Neuronal stem cell (in vitro differentiated cells): ENCODE measurements around the gene PTPRG.

ENCODE experiments used
- DNase-seq: peaks from one replicate; pipeline ENCODE4 v3.0.0-alpha.2; 2013; ENCODE audit warnings: low spot score
- H2AFZ ChIP-seq: one replicate; pipeline ENCODE4 v1.6.1; 2013; ENCODE audit warnings: mild to moderate bottlenecking, low read length, inconsistent platforms
- H2AK5ac ChIP-seq: 2 replicates; pipeline ENCODE4 v1.6.1; 2013; ENCODE audit warnings: low read depth, mild to moderate bottlenecking, inconsistent platforms, low read length, moderate library complexity, mixed read lengths
- H2BK120ac ChIP-seq: 2 replicates; pipeline ENCODE4 v1.6.1; 2013; ENCODE audit warnings: low read depth, mild to moderate bottlenecking, inconsistent platforms, low read length, moderate library complexity, mixed read lengths
- H2BK12ac ChIP-seq: one replicate; pipeline ENCODE4 v1.6.1; 2013; ENCODE audit warnings: low read length, inconsistent platforms
- H2BK15ac ChIP-seq: 2 replicates; pipeline ENCODE4 v1.6.1; 2013; ENCODE audit warnings: mild to moderate bottlenecking, low read length, inconsistent platforms, mixed read lengths
- H2BK5ac ChIP-seq: one replicate; pipeline ENCODE4 v1.6.1; 2013; ENCODE audit warnings: inconsistent platforms, mild to moderate bottlenecking, low read length, moderate library complexity
- H3K14ac ChIP-seq: one replicate; pipeline ENCODE4 v1.6.1; 2013; ENCODE audit warnings: low read length, inconsistent platforms
- H3K18ac ChIP-seq: 2 replicates; pipeline ENCODE4 v1.6.1; 2013; ENCODE audit warnings: low read length, inconsistent platforms
- H3K23ac ChIP-seq: 2 replicates; pipeline ENCODE4 v1.6.1; 2013; ENCODE audit warnings: low read depth, mild to moderate bottlenecking, mixed read lengths, low read length, inconsistent platforms; ENCODE audit not compliant: poor library complexity
- H3K27ac ChIP-seq: replicated peaks from 3 replicates; pipeline ENCODE4 v1.5.1; 2013; ENCODE audit warnings: low read length, inconsistent platforms
- H3K27me3 ChIP-seq, 3 experiments: 2 replicates each; pipeline ENCODE4 v1.6.1; 2013; ENCODE audit warnings: low read length in 3 of 3, mild to moderate bottlenecking in 2 of 3, inconsistent platforms in 1 of 3, low read depth in 1 of 3, mixed read lengths in 1 of 3, moderate library complexity in 1 of 3; ENCODE audit not compliant: control insufficient read depth in 3 of 3, insufficient read depth in 3 of 3
- H3K36me3 ChIP-seq, 2 donors: replicated peaks in 1 of 2; 2 replicates each; pipeline ENCODE4 v1.6.1; 2013; ENCODE audit warnings: low read length in 2 of 2; ENCODE audit not compliant: control insufficient read depth in 2 of 2, insufficient read depth in 2 of 2
- H3K4ac ChIP-seq: 2 replicates; pipeline ENCODE4 v1.6.1; 2013; ENCODE audit warnings: inconsistent platforms, mild to moderate bottlenecking, low read length, moderate library complexity
- H3K4me1 ChIP-seq, 2 donors: 1 replicate in 1 of 2; 2 replicates in 1 of 2; pipeline ENCODE4 v1.6.1; 2013; ENCODE audit warnings: low read length in 2 of 2, low read depth in 1 of 2; ENCODE audit not compliant: control insufficient read depth in 2 of 2, insufficient read depth in 1 of 2
- H3K4me2 ChIP-seq: one replicate; pipeline ENCODE4 v1.6.1; 2013; ENCODE audit warnings: mild to moderate bottlenecking, low read length, inconsistent platforms; ENCODE audit not compliant: insufficient read depth, poor library complexity, severe bottlenecking
- H3K4me3 ChIP-seq, 2 donors: 2 replicates each; pipeline ENCODE4 v1.5.1; 2013; ENCODE audit warnings: low read length in 2 of 2, mild to moderate bottlenecking in 2 of 2, inconsistent platforms in 1 of 2, moderate library complexity in 1 of 2
- H3K79me1 ChIP-seq: one replicate; pipeline ENCODE4 v1.6.1; 2013; ENCODE audit warnings: low read depth, mild to moderate bottlenecking, inconsistent platforms, low read length, moderate library complexity
- H3K9ac ChIP-seq: one replicate; pipeline ENCODE4 v1.6.1; 2013; ENCODE audit warnings: mild to moderate bottlenecking, low read depth, low read length, inconsistent platforms; ENCODE audit not compliant: poor library complexity
- H3K9me3 ChIP-seq, 2 donors: replicated peaks in 1 of 2; 2 replicates each; pipeline versions ENCODE3 to v1.6.1; 2013; ENCODE audit warnings: low read length in 2 of 2, mild to moderate bottlenecking in 2 of 2, inconsistent platforms in 1 of 2, low read depth in 1 of 2, mixed read lengths in 1 of 2, moderate library complexity in 1 of 2; ENCODE audit not compliant: control insufficient read depth in 2 of 2, insufficient read depth in 1 of 2
- H4K8ac ChIP-seq: one replicate; pipeline ENCODE4 v1.6.1; 2013; ENCODE audit warnings: low read depth, mild to moderate bottlenecking, inconsistent platforms, low read length, moderate library complexity
- H4K91ac ChIP-seq: one replicate; pipeline ENCODE4 v1.6.1; 2013; ENCODE audit warnings: low read length, low read depth, mild to moderate bottlenecking, inconsistent platforms; ENCODE audit not compliant: poor library complexity
- WGBS, 2 donors: extraction: QIAGEN DNeasy Blood & Tissue Kit; methylation state at CpG; one replicate each; pipeline ENCODE4 v1.1.7; 2013; ENCODE audit warnings: missing lambda C conversion rate in 2 of 2, mixed read lengths in 1 of 2; ENCODE audit not compliant: insufficient read length in 2 of 2, insufficient replicate concordance in 1 of 2; ENCODE audit errors: extremely low coverage in 2 of 2; 5-methylcytosine and 5-hydroxymethylcytosine counted together

Gene PTPRG

DNA sequence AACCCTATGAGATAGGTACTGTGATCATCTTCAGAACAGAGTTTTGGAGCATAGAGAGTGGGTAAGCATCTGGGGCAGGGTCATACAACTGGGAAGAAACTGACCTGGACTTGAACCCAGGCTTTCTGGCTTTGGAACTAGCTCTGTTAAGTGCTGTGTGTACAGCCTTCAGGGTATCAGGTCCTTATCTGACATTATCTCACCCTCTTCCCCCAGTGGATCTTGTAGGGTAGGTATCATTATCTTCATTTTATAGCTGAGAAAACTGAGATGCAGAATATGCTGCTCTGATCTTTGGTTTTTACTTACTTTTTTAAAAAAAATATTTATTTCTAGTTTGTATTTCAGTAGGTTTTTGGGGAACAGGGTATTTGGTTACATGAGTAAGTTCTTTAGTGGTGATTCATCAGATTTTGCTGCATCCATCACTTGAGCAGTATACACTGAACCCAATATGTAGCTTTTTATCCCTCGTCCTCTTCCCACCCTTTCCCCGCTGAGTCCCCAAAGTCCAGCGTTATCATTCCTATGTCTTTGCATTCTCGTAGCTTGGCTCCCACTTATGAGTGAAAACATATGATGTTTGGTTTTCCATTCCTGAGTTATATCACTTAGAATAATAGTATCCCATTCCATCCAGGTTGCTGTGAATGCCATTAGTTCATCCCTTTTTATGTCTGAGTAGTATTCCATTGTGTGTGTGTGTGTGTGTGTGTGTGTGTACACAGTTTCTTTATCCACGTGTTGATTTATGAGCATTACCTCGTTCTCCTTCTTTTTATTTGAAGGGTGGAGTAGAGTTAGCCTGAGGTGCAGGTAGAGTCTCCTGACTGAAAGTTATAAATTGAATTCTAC lies 271.2 kb downstream of the PTPRG start:
- Histone ChIP-seq H3K9me3 (no peaks in the 10 kb centered on the region), H3K27ac (no peak overlapping the region), H3K27me3 (no peaks in the 10 kb centered on the region), H2BK12ac (no peak overlapping the region), H2BK15ac (no peak overlapping the region), H3K23ac (no peak overlapping the region), H3K4me3 (no peak overlapping the region), H3K4me2 (no peak overlapping the region), H3K9ac (no peak overlapping the region), H2AFZ (no peak overlapping the region), H3K4me1 (peaks cover 0 to 6% of the 10 kb centered on the region in 2 donors), H3K14ac (no peak overlapping the region), H4K91ac (no peak overlapping the region), H2BK5ac (no peak overlapping the region), H4K8ac (no peak overlapping the region), H3K18ac (no peak overlapping the region), H3K4ac (no peak overlapping the region), H2AK5ac (no peak overlapping the region), H3K79me1 (no peaks in the 10 kb centered on the region), H2BK120ac (no peak overlapping the region), H3K36me3 (no peaks in the 10 kb centered on the region)
- WGBS, 2 donors, result no CpG with 5 or more reads among the region's 6 CpGs
- DNase-seq, result no peak

- no peak overlapping the region for H3K14ac ChIP-seq
- no peaks in the 10 kb centered on the region for H3K36me3 ChIP-seq
- H2AK5ac ChIP-seq, result no peak overlapping the region
- no peak overlapping the region for H4K8ac ChIP-seq
- no peak overlapping the region for H2BK5ac ChIP-seq
- H2BK15ac ChIP-seq, result no peak overlapping the region
- H3K4me2 ChIP-seq, result no peak overlapping the region
- H4K91ac ChIP-seq, result no peak overlapping the region
- no peaks in the 10 kb centered on the region for H3K27me3 ChIP-seq
- no peak overlapping the region for H3K9ac ChIP-seq
- no peaks in the 10 kb centered on the region for H3K79me1 ChIP-seq
- H3K4me3 ChIP-seq, result no peak overlapping the region
- H2BK12ac ChIP-seq, result no peak overlapping the region
- H2AFZ ChIP-seq, result no peak overlapping the region
- no peak overlapping the region for H3K18ac ChIP-seq
- H3K23ac ChIP-seq, result no peak overlapping the region
- H2BK120ac ChIP-seq, result no peak overlapping the region
- H3K4me1 ChIP-seq, result peaks cover 3 to 4% of the 10 kb centered on the region in 2 donors
- DNase-seq, result no peak
- no CpG with 5 or more reads among the region's 2 CpGs for WGBS, 2 donors
- H3K4ac ChIP-seq, result no peak overlapping the region
- no peaks in the 10 kb centered on the region for H3K9me3 ChIP-seq
- H3K27ac ChIP-seq, result no peak overlapping the region
These were observed 277.9 kb downstream of the PTPRG start for GRCh38 chr3:61839256-61839655.

GRCh38 chr3:61841111-61841845 lies 279.9 kb downstream of the PTPRG start:
- H4K8ac ChIP-seq, result no peak overlapping the region
- no peaks in the 10 kb centered on the region for H3K36me3 ChIP-seq
- no peaks in the 10 kb centered on the region for H3K9me3 ChIP-seq
- H3K4me1 ChIP-seq, result peaks cover 2 to 3% of the 10 kb centered on the region in 2 donors
- H2BK5ac ChIP-seq, result no peak overlapping the region
- H2BK120ac ChIP-seq, result no peak overlapping the region
- H3K4me2 ChIP-seq, result no peak overlapping the region
- H3K79me1 ChIP-seq, result no peaks in the 10 kb centered on the region
- no peak overlapping the region for H2BK12ac ChIP-seq
- no peak overlapping the region for H3K18ac ChIP-seq
- H3K4ac ChIP-seq, result no peak overlapping the region
- WGBS, 2 donors, result no CpG with 5 or more reads among the region's 10 CpGs
- H3K27ac ChIP-seq, result no peak overlapping the region
- DNase-seq, result no peak
- H3K23ac ChIP-seq, result no peak overlapping the region
- H2AK5ac ChIP-seq, result no peak overlapping the region
- no peak overlapping the region for H2AFZ ChIP-seq
- no peaks in the 10 kb centered on the region for H3K27me3 ChIP-seq
- H3K9ac ChIP-seq, result no peak overlapping the region
- no peak overlapping the region for H3K14ac ChIP-seq
- no peak overlapping the region for H3K4me3 ChIP-seq
- H2BK15ac ChIP-seq, result no peak overlapping the region
- no peak overlapping the region for H4K91ac ChIP-seq

DNA sequence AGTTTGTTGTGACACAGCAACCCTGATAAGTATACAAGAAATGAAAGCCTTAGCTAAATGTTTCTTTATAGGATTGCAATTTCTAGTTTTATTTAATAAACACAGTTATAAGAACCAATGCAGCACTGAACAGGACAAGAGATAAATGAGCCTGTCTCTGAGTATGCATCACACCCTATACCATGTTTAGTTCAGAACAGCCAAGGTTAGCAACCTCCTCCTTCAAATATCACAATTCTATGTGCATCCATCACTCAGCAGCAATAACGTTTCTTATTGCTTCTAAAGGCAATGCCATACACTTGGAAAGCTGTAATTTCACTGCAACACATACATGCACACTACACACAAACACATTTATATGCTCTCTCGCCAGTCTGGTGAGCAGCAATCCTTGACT lies 280.6 kb downstream of the PTPRG start:
- Histone ChIP-seq H3K79me1 (no peaks in the 10 kb centered on the region), H2BK5ac (no peak overlapping the region), H3K4me1 (peaks cover 2 to 3% of the 10 kb centered on the region in 2 donors), H2AFZ (no peak overlapping the region), H3K9me3 (no peaks in the 10 kb centered on the region), H3K18ac (no peak overlapping the region), H3K27ac (no peak overlapping the region), H3K4ac (no peak overlapping the region), H4K91ac (no peak overlapping the region), H2BK120ac (no peak overlapping the region), H2BK15ac (no peak overlapping the region), H3K4me3 (no peak overlapping the region), H3K4me2 (no peak overlapping the region), H2BK12ac (no peak overlapping the region), H3K36me3 (no peaks in the 10 kb centered on the region), H3K23ac (no peak overlapping the region), H3K27me3 (no peaks in the 10 kb centered on the region), H3K14ac (no peak overlapping the region), H2AK5ac (no peak overlapping the region), H4K8ac (no peak overlapping the region), H3K9ac (no peak overlapping the region)
- DNase-seq, result no peak
- no CpG with 5 or more reads among the region's 2 CpGs for WGBS, 2 donors
